HCT116 (cell line): ENCODE measurements around the gene GPR173. TPM values are rescaled to one million over a fixed set of nuclear protein-coding genes. Genes with fewer than 3 reads are reported as not detected.

Source experiments
- ATAC-seq: fragments of 200-7000 bp; cut with Tn5 transposase; 2 replicates; pipeline ENCODE4 v1.9.1; 2020; ENCODE audit warnings: mild to moderate bottlenecking, moderate library complexity
- BruUV-seq: library from RNA; stranded (reverse); fragments of 400-500 nt; replicated peaks from 2 replicates; lab custom pipeline; 2021; lab: Mats Ljungman, UMichigan
- CTCF ChIA-PET: fragments of 300-600 bp; sonication (Branson Sonifier 250); formaldehyde crosslinking; loops from one replicate; lab custom pipeline; 2021; ENCODE audit warnings: antibody characterized with exemption; lab: Charles Lee
- POLR2A ChIA-PET: fragments of 300-600, 350-600 bp; sonication (Branson Sonifier 250); formaldehyde crosslinking; loops from one replicate; lab custom pipeline; 2021; ENCODE audit warnings: antibody characterized with exemption; lab: Charles Lee
- RAD21 ChIA-PET, 2 experiments: fragments of 300-600 bp; sonication (Branson Sonifier 250); formaldehyde crosslinking; loops; one replicate each; lab custom pipeline; 2023; ENCODE audit warnings: low total read pairs in 2 of 2; ENCODE audit not compliant: uncharacterized antibody in 2 of 2, unreplicated experiment in 2 of 2, low non-redundant PET in 1 of 2; lab: Charles Lee
- DNase-seq: peaks from one replicate; pipeline ENCODE4 v3.0.0-alpha.2; 2010; ENCODE audit warnings: low read depth, low spot score
- H2AFZ ChIP-seq: fragments of 200-600 bp; shearing (Covaris generic), sonication (generic); 2 replicates; pipeline ENCODE4 v1.6.1; 2017; ENCODE audit warnings: low read depth, mixed run types, mixed read lengths, antibody characterized with exemption, low read length; ENCODE audit not compliant: poor library complexity, severe bottlenecking
- H3K27ac ChIP-seq: 2 replicates; pipeline ENCODE4 v1.5.1; 2012; ENCODE audit warnings: low read depth, low read length
- H3K27me3 ChIP-seq: fragments of 200-600 bp; sonication (generic); 2 replicates; pipeline ENCODE4 v1.6.1; 2016; ENCODE audit warnings: mixed run types, low read length, mixed read lengths; ENCODE audit not compliant: insufficient read depth
- H3K36me3 ChIP-seq, 2 experiments: fragments of 200-500 bp in 1 of 2; fragments of 200-600 bp in 1 of 2; sonication (Bioruptor generic) in 1 of 2; sonication (generic) in 1 of 2; 2 replicates each; pipeline versions ENCODE4 v1.5.1 to v1.6.1; 2014 to 2016; ENCODE audit warnings: low read length in 2 of 2, inconsistent platforms in 1 of 2, mixed read lengths in 1 of 2, mixed run types in 1 of 2; ENCODE audit not compliant: insufficient read depth in 2 of 2, control insufficient read depth in 1 of 2
- H3K4me1 ChIP-seq, 2 experiments: fragments of 200-600 bp in 1 of 2; sonication (generic) in 1 of 2; 2 replicates each; pipeline versions ENCODE4 v1.5.1 to v1.6.1; 2012 to 2017; ENCODE audit warnings: low read length in 2 of 2, inconsistent platforms in 1 of 2, mild to moderate bottlenecking in 1 of 2, mixed read lengths in 1 of 2, mixed run types in 1 of 2, moderate library complexity in 1 of 2; ENCODE audit not compliant: insufficient read depth in 2 of 2, control insufficient read depth in 1 of 2
- H3K4me2 ChIP-seq: fragments of 200-600 bp; sonication (generic); 2 replicates; pipeline ENCODE4 v1.6.1; 2017; ENCODE audit warnings: mixed run types, low read length, mixed read lengths
- H3K4me3 ChIP-seq, 2 experiments: fragments of 200-600 bp in 1 of 2; sonication (generic) in 1 of 2; replicated peaks in 1 of 2; 2 replicates each; pipeline ENCODE4 v1.5.1; 2011 to 2016; ENCODE audit warnings: low read length in 2 of 2, control low read depth in 1 of 2, low read depth in 1 of 2, mild to moderate bottlenecking in 1 of 2, mixed read lengths in 1 of 2, mixed run types in 1 of 2
- H3K79me2 ChIP-seq: fragments of 200-600 bp; sonication (generic); 2 replicates; pipeline ENCODE4 v1.6.1; 2017; ENCODE audit warnings: mild to moderate bottlenecking, mixed run types, low read length, moderate library complexity, mixed read lengths; ENCODE audit not compliant: insufficient read depth
- H3K9ac ChIP-seq: fragments of 200-600 bp; sonication (generic); 2 replicates; pipeline ENCODE4 v1.6.1; 2016; ENCODE audit warnings: low read length, mixed read lengths
- H3K9me2 ChIP-seq: fragments of 200-600 bp; sonication (generic), shearing (Covaris generic); 2 replicates; pipeline ENCODE4 v1.6.1; 2017; ENCODE audit warnings: mixed run types, mild to moderate bottlenecking, moderate library complexity; ENCODE audit not compliant: insufficient read depth
- H3K9me3 ChIP-seq, 2 experiments: fragments of 200-500 bp in 1 of 2; fragments of 200-600 bp in 1 of 2; sonication (Bioruptor generic) in 1 of 2; sonication (generic) in 1 of 2; 2 replicates each; pipeline ENCODE4 v1.6.1; 2014 to 2017; ENCODE audit warnings: low read length in 2 of 2, mixed read lengths in 2 of 2, inconsistent platforms in 1 of 2, low read depth in 1 of 2, mild to moderate bottlenecking in 1 of 2, mixed run types in 1 of 2, moderate library complexity in 1 of 2; ENCODE audit not compliant: control insufficient read depth in 1 of 2, insufficient read depth in 1 of 2
- H4K20me1 ChIP-seq: fragments of 200-600 bp; sonication (generic), shearing (Covaris generic); 2 replicates; pipeline ENCODE4 v1.6.1; 2017; ENCODE audit warnings: mixed run types, mild to moderate bottlenecking, moderate library complexity; ENCODE audit not compliant: insufficient read depth
- CBX3 ChIP-seq: IDR thresholded peaks from 2 replicates; pipeline ENCODE4 v1.6.1; 2012; ENCODE audit warnings: low read depth
- SIN3A ChIP-seq: IDR thresholded peaks from 2 replicates; pipeline ENCODE4 v1.6.1; 2012; ENCODE audit warnings: low read depth
- SP1 ChIP-seq: IDR thresholded peaks from 2 replicates; pipeline ENCODE4 v1.6.1; 2012; ENCODE audit warnings: low read depth
- intact Hi-C: fragments of 100-400 bp; cut with micrococcal nuclease; formaldehyde crosslinking; loops from 2 replicates; pipeline ENCODE4 v1.10.0; 2022
- total RNA-seq: library from RNA; stranded (reverse); gene quantifications from one replicate; pipeline ENCODE4 v1.2.1, GENCODE V29; 2021; ENCODE audit not compliant: unreplicated experiment
- TF ChIP-seq, protein P1 (sequence below), 3 experiments: fragments of 200-600 bp in 1 of 3; sonication (generic) in 1 of 3; IDR thresholded peaks in 2 of 3; conservative IDR thresholded peaks in 1 of 3; 2 replicates each; pipeline ENCODE4 v1.5.1; 2012 to 2017; ENCODE audit warnings: low read depth in 2 of 3, low read length in 2 of 3, antibody characterized with exemption in 1 of 3, borderline replicate concordance in 1 of 3, control low read depth in 1 of 3, mild to moderate bottlenecking in 1 of 3, mixed read lengths in 1 of 3, mixed run types in 1 of 3, moderate library complexity in 1 of 3; ENCODE audit not compliant: insufficient read depth in 1 of 3

Gene GPR173
- total RNA-seq, 1 experiment from 2014 or later: 3.4 TPM

DNA sequence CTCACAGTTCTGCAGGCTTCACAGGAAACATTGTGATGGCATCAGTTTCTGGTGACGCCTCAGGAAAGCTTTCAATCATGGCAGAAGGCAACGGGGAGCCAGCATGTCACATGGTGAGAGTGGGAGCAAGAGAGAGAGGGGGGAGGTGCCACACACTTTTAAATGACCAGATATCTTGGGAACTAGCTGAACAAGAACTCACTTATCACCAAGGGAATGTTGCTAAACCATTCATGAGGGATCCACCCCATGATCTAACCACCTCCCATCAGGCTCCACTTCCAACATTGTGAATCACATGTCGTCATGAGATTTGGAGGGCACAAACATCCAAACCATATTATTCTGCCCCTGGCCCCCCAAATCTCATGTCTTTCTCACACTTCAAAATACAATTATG lies 43.3 kb upstream of the GPR173 start:
- Histone ChIP-seq H3K79me2 (no peaks in the 10 kb centered on the region), H3K4me1 (no peaks in the 10 kb centered on the region), H2AFZ (no peak overlapping the region), H3K9ac (no peak overlapping the region), H3K36me3 (no peaks in the 10 kb centered on the region), H3K4me2 (no peak overlapping the region), H3K27ac (no peak overlapping the region), H3K9me3 (no peaks in the 10 kb centered on the region), H3K4me3 (no peak overlapping the region), H3K27me3 (no peaks in the 10 kb centered on the region), H4K20me1 (no peaks in the 10 kb centered on the region), H3K9me2 (no peaks in the 10 kb centered on the region)
- TF ChIP-seq SIN3A: no peak
- ChIA-PET POLR2A (no interaction called here), CTCF (no interaction called here), RAD21 (no interaction called here)
- no peak for ATAC-seq
- no TSS peak for BruUV-seq
- intact Hi-C loops: no loop called here
- DNase-seq: no peak

DNA sequence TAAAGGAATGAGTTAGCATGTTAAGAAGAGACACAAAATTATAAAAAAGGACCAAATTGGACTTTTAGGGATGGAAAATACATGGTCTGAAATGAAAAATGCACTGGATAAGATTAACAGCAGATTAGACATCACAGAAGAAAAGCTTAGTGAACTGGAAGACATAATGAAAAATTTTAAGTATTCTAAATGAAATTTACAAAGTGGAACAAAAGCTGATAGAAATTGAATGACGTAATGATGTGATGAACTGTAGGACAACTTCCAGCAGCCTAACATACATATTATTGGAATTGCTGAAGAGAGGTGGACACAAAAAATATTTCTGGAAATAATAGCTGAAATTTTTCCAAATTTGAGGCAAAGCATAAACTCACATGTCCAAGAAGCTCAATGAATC lies 39.6 kb upstream of the GPR173 start:
- RAD21 ChIA-PET: interaction anchor here in 1 of 2 experiments (0.6 kb wide), 1 partner anchor 87 kb away, joined by 3 read pairs; no protein-coding TSS in a partner anchor
- no peaks in the 10 kb centered on the region for H3K9me3 ChIP-seq
- no peak for DNase-seq
- H3K27me3 ChIP-seq: no peaks in the 10 kb centered on the region
- no peak overlapping the region for H3K4me3 ChIP-seq
- BruUV-seq: no TSS peak
- intact Hi-C loops: no loop called here
- no peaks in the 10 kb centered on the region for H3K79me2 ChIP-seq
- no peak for TF ChIP-seq SP1
- TF ChIP-seq CBX3: no peak
- TF ChIP-seq, protein P1, sequence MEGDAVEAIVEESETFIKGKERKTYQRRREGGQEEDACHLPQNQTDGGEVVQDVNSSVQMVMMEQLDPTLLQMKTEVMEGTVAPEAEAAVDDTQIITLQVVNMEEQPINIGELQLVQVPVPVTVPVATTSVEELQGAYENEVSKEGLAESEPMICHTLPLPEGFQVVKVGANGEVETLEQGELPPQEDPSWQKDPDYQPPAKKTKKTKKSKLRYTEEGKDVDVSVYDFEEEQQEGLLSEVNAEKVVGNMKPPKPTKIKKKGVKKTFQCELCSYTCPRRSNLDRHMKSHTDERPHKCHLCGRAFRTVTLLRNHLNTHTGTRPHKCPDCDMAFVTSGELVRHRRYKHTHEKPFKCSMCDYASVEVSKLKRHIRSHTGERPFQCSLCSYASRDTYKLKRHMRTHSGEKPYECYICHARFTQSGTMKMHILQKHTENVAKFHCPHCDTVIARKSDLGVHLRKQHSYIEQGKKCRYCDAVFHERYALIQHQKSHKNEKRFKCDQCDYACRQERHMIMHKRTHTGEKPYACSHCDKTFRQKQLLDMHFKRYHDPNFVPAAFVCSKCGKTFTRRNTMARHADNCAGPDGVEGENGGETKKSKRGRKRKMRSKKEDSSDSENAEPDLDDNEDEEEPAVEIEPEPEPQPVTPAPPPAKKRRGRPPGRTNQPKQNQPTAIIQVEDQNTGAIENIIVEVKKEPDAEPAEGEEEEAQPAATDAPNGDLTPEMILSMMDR (IDR thresholded peaks at IDR 0.05 in 2 of 3, conservative IDR thresholded peaks at IDR 0.05 in 1 of 3; ENCODE audit: borderline replicate concordance in 1 of 3, insufficient read depth in 1 of 3, low read depth in 2 of 3, low read length in 2 of 3): no peak
- H3K27ac ChIP-seq: no peak overlapping the region
- no peaks in the 10 kb centered on the region for H3K4me1 ChIP-seq
- no peaks in the 10 kb centered on the region for H3K36me3 ChIP-seq
- CTCF ChIA-PET: no interaction called here
- ATAC-seq: no peak
- no peak overlapping the region for H3K9ac ChIP-seq
- no peaks in the 10 kb centered on the region for H3K9me2 ChIP-seq
- H2AFZ ChIP-seq: no peak overlapping the region
- no peak overlapping the region for H3K4me2 ChIP-seq
- POLR2A ChIA-PET: no interaction called here
- no peaks in the 10 kb centered on the region for H4K20me1 ChIP-seq
